ENCODE data around the gene PRSS36. TPM values are rescaled to one million over a fixed set of nuclear protein-coding genes. Genes with fewer than 3 reads are reported as not detected.
A peak's percentile ranks its signal among the peaks of the same experiment; 100 is the strongest.
"Not testable (repeated sequence)": the region's sequence is repeated elsewhere in the genome, so short reads cannot be mapped to it uniquely, and the experiment has no call there.

The PRSS36 gene
- total RNA-seq, 1 donor from 2014 or later: 1.6 TPM

DNA sequence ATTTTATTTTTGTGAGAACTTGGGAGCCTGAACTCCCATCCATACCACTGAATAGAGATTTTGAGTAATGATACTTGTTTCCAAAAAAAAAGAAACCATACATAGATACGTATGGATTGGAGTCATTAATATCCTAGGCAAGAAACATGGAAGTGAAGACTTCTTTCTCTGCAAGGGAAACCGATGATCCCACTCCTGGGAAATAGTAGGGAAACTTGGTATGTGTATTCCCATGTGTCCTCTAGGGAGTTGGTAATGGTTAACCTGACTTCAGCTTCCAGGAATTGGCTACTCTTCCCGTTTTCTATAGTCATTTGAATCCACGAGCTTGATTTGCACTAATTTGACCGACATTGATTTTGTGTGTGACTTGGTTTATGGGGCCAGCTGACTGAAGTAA, 35.5 kb upstream of the PRSS36 start:
- DNase-seq (ENCODE audit: low spot score in 2 of 2): no peak

DNA sequence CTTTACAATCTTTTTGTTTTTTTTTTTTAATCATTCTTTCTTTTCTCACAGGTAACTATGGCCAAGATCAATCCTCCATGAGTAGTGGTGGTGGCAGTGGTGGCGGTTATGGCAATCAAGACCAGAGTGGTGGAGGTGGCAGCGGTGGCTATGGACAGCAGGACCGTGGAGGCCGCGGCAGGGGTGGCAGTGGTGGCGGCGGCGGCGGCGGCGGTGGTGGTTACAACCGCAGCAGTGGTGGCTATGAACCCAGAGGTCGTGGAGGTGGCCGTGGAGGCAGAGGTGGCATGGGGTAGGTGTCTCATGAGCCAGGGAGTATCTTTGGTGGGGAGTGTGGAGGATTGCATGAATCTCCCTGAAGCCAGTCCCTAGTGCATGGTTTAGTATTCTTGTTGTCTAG, 35.0 kb upstream of the PRSS36 start:
- DNase-seq (ENCODE audit: low spot score in 2 of 2) (no peak), FAIRE-seq (no peak)

More for the DNA sequence above, 35.5 kb upstream of the PRSS36 start:
- no peak for FAIRE-seq

GRCh38 chr16:31183432-31184428, 33.9 kb upstream of the PRSS36 start:
- FAIRE-seq: no peak

DNA sequence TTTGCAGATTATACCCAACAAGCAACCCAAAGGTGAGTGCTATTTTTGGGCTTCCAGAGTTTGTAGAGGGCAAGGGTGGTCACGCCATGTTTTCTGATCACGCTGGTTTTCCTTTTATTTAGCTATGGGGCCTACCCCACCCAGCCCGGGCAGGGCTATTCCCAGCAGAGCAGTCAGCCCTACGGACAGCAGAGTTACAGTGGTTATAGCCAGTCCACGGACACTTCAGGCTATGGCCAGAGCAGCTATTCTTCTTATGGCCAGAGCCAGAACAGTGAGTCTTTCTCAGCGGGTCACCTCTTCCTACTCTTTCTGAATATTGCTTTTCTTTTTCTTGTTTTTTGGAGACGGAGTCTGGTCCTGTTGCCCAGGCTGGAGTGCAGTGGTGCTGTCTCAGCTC, 32.5 kb upstream of the PRSS36 start:
- FAIRE-seq (no peak), DNase-seq (ENCODE audit: low spot score in 2 of 2) (no peak)

More at GRCh38 chr16:31183432-31184428, 33.9 kb upstream of the PRSS36 start:
- DNase-seq (ENCODE audit: low spot score in 2 of 2): no peak

- no peak for DNase-seq (ENCODE audit: low spot score in 2 of 2)
- FAIRE-seq: no peak
These were observed 31.4 kb upstream of the PRSS36 start for GRCh38 chr16:31181102-31181830.

DNA sequence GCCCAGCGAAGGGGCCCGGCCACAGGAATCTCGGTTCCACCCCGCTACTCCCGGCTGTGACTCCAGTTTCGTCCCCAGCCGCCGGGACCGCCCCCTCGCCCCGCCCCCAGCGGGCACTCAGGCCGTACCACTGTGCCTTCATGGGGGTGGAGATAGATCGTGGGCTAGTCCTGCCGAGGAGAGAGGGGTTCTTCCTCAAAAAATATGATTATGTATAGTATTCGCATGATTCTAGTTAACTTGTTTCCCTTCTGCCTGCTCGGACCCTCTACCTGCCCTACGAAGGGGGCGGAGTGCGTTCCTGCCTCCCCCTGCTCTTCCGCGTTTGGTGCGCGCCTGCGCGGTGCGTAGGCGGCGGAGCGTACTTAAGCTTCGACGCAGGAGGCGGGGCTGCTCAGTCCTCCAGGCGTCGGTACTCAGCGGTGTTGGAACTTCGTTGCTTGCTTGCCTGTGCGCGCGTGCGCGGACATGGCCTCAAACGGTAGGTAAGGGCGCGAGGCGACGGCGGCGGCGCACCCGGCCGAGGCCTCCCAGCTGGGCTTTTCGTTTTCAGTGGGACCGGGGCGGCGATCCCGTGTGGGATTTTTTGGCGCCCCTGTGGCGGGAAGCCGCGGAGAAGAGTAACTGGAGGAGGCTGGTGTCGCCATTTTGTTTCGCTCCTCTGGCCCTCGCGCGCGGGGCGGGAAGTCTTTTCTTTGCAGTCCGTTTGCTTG, 30.0 kb upstream of the PRSS36 start, which contains the start of gene FUS:
TSS of gene FUS (plus strand) at position 393 of the 713 bp plus-strand sequence. CDS start at position 469, 76 bp downstream.
- DNase-seq (ENCODE audit: low spot score in 2 of 2) (peak; percentile 95 to 96), FAIRE-seq (no peak)

DNA sequence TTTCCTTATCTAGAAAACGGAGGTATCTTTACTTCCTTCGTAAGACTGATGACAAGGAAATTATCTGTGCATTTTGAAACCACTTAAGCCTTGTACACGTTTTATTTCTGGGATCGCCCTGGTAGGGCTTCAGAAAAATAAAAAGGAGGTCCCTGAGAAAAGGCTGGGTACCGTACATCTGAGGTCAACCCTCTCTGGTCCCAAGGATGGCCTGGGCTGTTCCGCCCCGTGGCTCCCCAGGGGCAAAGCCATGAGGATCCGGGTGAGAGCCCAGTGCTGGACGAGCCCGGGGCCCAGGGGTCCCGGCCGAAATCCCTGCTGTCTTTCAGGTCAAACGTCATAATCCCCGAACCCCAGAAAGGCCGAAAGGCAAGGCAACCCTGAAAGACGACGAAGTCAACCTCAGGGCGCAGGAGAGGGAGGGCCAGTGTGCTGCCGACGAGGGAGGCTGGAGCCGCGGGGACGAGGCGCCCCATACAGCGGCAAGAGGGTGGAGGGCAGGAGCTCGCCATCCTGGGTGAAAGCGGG, 29.4 kb upstream of the PRSS36 start:
- DNase-seq (ENCODE audit: low spot score in 2 of 2): no peak
- FAIRE-seq: no peak

DNA sequence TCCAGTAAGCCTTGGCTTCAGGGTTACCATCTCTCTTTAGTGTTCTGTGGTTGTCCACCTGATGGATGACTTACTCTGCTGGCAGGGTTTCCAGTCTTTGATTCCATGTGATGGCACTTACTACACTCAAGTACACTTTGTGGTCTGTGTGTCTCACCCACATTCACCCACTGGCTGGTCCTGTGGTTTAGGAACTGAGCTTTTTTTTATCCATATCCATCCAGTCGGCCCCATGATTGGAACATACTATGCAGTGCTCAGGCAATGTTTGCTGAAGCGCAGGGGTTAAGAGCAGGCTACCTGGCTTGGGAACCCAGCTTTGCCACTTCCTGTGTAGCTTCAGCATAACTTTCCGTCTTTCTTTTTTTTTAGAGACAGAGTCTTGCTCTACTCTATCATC, 27.3 kb upstream of the PRSS36 start:
- no peak for FAIRE-seq
- DNase-seq (ENCODE audit: low spot score in 2 of 2): no peak

DNA sequence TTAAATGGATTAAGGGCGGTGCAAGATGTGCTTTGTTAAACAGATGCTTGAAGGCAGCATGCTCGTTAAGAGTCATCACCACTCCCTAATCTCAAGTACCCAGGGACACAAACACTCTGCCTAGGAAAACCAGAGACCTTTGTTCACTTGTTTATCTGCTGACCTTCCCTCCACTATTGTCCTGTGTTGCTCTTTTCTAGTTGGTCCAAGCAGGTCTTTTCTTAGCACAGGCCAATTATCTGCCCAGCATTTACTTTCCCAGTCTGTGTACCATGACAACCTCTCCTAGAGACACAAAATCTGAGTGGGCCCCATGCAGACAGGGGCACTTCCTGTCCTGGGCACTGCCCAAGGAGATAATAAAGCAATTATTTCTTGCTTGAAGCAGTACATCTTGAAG, 20.2 kb upstream of the PRSS36 start:
- FAIRE-seq; DNase-seq (ENCODE audit: low spot score in 2 of 2): not testable (repeated sequence)

DNA sequence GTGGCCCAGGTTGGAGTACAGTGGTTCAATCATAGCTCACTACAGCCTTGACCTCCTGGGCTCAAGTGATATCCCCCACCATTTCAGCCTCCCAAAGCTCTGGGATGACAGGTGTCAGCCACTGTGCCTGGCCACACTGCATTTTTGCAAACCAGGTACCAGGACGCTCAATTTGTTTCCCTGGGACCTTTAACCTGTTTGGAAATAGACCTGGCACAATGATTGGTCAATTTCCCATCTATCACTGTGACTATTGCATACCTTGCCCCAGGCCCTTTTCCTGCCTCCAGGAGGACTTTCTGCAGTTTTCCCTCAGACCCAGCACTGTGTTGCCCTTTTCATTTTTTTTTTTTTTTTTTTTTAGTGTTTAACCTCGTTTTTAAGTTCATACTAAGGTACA, 19.0 kb upstream of the PRSS36 start:
- DNase-seq (ENCODE audit: low spot score in 2 of 2) (no peak), FAIRE-seq (no peak)

- DNase-seq (ENCODE audit: low spot score in 2 of 2) (no peak), FAIRE-seq (no peak)
These were observed 17.4 kb upstream of the PRSS36 start for GRCh38 chr16:31167315-31167714.

GRCh38 chr16:31157136-31157535, 7.3 kb upstream of the PRSS36 start:
- FAIRE-seq (no peak), DNase-seq (ENCODE audit: low spot score in 2 of 2) (no peak)

- FAIRE-seq; DNase-seq (ENCODE audit: low spot score in 2 of 2): not testable (repeated sequence)
These were observed 1.1 kb upstream of the PRSS36 start for GRCh38 chr16:31150976-31151375.

GRCh38 chr16:31149332-31149731, 534 bp downstream of the PRSS36 start:
- DNase-seq (ENCODE audit: low spot score in 2 of 2) (no peak), FAIRE-seq (no peak)

- DNase-seq (ENCODE audit: low spot score in 2 of 2) (no peak), FAIRE-seq (no peak)
These were observed 970 bp downstream of the PRSS36 start for GRCh38 chr16:31148896-31149295.

DNA sequence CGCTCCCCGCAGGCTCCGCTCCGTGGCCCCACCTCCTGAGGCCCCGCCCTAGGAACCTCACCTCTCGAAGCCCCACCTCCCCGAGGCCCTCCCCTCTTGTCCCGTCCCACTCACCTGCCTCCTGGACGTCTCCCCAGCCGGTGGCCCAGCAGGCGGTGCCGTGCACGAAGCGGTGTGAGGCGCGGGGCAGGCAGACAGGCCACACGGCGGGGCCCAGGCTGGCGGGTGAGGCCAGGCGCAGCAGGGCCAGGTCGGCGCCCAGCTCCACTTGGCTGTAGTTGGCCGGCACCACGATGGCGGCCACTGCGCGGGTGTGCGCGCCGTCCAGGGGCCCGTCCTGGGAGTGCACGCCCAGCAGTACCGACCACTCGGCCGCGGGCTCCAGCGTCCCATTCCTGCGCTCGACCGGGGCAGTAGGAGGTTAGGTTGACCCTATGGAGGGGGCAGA, 1.6 kb downstream of the PRSS36 start:
- DNase-seq (ENCODE audit: low spot score in 2 of 2) (peak in 1 of 2 donors; percentile 10), FAIRE-seq (no peak)

GRCh38 chr16:31147574-31147973, 2.3 kb downstream of the PRSS36 start:
- FAIRE-seq (no peak), DNase-seq (ENCODE audit: low spot score in 2 of 2) (no peak)

DNA sequence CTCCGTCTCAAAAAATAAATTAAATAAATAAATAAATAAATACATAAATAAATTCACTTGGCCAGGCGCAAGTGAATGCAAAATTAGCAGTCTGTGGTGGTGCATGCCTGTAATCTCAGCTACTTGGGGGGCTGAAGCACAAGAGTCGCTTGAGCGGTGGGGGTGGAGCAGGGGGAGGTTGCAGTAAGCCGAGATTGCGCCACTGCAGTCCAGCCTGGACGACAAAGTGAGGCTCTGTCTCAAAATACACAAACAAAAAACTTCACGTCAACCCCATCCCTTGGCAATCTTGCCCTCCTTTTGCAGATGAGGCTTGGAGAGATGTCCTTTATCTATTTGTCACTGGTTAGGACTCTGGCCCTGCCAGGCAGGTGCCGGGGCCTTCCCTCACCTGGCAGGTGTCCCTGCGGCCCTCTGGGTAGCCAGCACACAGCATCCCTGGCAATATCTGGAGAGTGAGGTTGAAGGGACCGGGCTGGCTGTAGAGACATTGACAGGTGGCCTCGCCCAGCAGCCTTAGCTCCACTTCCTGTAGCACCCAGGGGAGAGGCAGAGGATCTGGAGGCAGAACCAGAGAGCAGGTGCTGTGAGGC, 4.4 kb downstream of the PRSS36 start:
- DNase-seq (ENCODE audit: low spot score in 2 of 2) (no peak), FAIRE-seq (no peak)

DNA sequence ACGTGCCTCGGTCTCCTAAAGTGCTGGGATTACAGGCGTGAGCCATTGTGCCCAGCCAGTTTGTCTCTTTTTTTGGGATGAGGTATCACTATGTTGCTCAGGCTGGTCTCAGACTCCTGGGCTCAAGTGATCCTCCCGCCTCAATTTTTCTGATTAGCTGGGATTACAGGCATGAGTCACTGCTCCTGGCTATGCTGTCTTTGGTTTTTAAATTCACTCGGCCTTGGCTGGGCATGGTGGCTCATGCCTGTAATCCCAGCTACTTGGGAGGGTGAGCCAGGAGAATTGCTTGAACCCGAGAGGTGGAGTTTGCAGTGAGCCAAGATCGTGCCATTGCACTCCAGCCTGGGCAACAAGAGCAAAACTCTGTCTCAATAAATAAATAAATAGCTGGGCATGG, 5.4 kb downstream of the PRSS36 start:
- DNase-seq (ENCODE audit: low spot score in 2 of 2); FAIRE-seq: not testable (repeated sequence)

DNA sequence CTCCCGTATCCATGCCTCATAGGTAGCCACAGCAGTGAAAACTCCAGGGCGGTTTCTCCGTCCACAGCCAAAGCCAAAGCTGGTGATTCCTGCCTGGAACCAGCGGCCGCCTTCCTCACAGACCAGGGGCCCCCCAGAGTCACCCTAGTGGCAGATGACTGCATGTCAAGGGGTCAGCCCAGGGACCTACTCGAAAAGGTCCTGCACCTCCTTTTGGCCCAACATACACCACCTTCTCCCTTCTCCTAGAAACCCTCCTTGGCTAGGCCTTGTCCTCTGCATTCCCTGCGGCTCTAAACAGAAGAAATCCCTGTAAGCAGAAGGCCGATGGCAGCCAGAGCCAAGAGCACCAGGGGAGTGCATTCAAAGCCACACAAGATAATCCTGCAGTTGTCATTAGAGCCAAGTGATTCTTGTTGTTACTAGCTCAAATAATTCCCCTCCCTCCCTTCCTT, 6.1 kb downstream of the PRSS36 start:
- no peak for DNase-seq (ENCODE audit: low spot score in 2 of 2)

More for the DNA sequence above, 6.1 kb downstream of the PRSS36 start:
- FAIRE-seq: no peak

All from frontal cortex (tissue), 4 donors.